ENCODE results near the gene PDLIM5.

DNA sequence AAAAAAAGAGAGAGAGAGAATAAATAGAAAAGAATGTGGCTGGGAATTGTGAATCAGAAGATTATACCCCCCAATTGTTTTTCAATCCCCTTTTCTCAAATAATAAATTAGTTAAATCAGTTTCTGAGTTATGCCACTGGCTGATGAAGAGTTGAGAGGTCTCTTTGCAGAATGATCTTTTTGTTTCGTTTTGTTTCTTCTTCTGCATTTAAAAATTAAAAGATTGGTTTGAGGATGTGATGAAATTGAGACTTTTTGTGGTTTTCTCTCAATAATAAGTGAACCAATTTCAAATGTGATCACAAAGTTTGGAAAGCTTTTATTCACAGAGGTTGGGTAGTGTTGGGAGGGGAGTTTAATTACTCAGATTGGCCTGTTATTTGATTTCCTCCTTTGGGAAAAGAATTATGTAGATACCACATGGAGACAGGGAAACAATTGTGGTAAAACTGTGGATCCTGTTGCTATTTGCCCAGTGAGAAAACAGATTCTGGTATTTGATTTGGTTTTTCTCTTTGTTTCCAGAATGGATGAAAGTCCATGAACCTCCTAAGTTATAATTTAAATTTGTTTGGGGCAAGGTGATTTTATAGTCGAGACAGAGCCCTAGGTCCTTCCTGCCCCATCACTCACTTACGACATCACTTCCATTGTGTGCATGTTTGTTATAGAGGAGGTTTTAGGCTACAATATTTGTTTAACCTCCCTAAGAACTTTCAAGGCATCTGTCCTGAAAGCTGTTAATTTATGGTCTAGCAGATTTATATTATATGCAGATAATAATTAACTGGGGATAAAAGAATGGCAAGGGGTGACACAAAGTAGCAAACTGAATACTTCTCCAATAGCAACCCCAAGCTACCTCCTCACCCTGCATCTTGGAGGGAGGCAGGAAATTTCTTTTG lies 214.0 kb downstream of the PDLIM5 start:
- TF ChIP-seq FOXA1 (IDR thresholded peaks at IDR 0.05) (no peak), HDGF (IDR thresholded peaks at IDR 0.05; ENCODE audit: borderline replicate concordance) (no peak), ZNF384 (IDR thresholded peaks at IDR 0.05) (0 out of 2 replicates have a peak, but pooled peaks have one; percentile 33), BHLHE40 (IDR thresholded peaks at IDR 0.05; ENCODE audit: borderline replicate concordance) (no peak), SP1 (IDR thresholded peaks at IDR 0.05) (no peak), FOXK2 (IDR thresholded peaks at IDR 0.05) (no peak), ELF4 (IDR thresholded peaks at IDR 0.05) (no peak), NFRKB (IDR thresholded peaks at IDR 0.05) (no peak), ARNT (IDR thresholded peaks at IDR 0.05) (no peak), FOXM1 (IDR thresholded peaks at IDR 0.05; ENCODE audit: borderline replicate concordance) (no peak), TARDBP (IDR thresholded peaks at IDR 0.05) (no peak), SUZ12 (IDR thresholded peaks at IDR 0.05) (no peak)
